Colonic mucosa (tissue), 4 donors: Measurements from ENCODE around the gene MSL3. TPM values are rescaled to one million over a fixed set of nuclear protein-coding genes. Genes with fewer than 3 reads are reported as not detected.

Experiments
- DNase-seq: peaks from one replicate; pipeline ENCODE4 v3.0.0-alpha.2; 2020
- H3K27ac ChIP-seq: fragments of 200-600 bp; one replicate; pipeline ENCODE4 v1.8.0; 2021
- H3K27me3 ChIP-seq: fragments of 200-600 bp; one replicate; pipeline ENCODE4 v1.8.0; 2021
- H3K36me3 ChIP-seq: fragments of 200-600 bp; one replicate; pipeline ENCODE4 v1.8.0; 2021
- H3K4me1 ChIP-seq: fragments of 200-600 bp; one replicate; pipeline ENCODE4 v1.8.0; 2021; ENCODE audit warnings: mild to moderate bottlenecking
- H3K4me3 ChIP-seq: fragments of 200-600 bp; one replicate; pipeline ENCODE4 v1.8.0; 2021
- H3K9ac ChIP-seq, 2 donors: one replicate each; pipeline ENCODE4 v1.7.0; 2013; ENCODE audit warnings: control low read depth in 2 of 2, low read depth in 2 of 2, low read length in 2 of 2
- H3K9me3 ChIP-seq: fragments of 200-600 bp; one replicate; pipeline ENCODE4 v1.8.0; 2021
- CTCF ChIP-seq: fragments of 200-600 bp; IDR thresholded peaks from one replicate; pipeline ENCODE4 v1.8.0; 2022; ENCODE audit warnings: antibody characterized with exemption, mild to moderate bottlenecking
- intact Hi-C: fragments of 100-400 bp; cut with DNase I; formaldehyde crosslinking; loops from one replicate; pipeline ENCODE4 v1.14.1; 2022
- total RNA-seq, 2 donors: library from RNA; stranded (reverse); fragmentation: NEBNext Ultra II Directional in 1 of 2; extraction: Animal tissue kit (Norgen Biotek cat#: 25700) in 1 of 2; gene quantifications; one replicate each; pipeline ENCODE4 v1.2.1, GENCODE V29; 2021
- donor health status: healthy.
- donor health status: DM: no; HTN: no; CAD: no.
- donor health status: DM: no; HTN: no; CAD: no.

MSL3 gene
- total RNA-seq, 2 donors from 2014 or later: 15.3 to 16.5 TPM

DNA sequence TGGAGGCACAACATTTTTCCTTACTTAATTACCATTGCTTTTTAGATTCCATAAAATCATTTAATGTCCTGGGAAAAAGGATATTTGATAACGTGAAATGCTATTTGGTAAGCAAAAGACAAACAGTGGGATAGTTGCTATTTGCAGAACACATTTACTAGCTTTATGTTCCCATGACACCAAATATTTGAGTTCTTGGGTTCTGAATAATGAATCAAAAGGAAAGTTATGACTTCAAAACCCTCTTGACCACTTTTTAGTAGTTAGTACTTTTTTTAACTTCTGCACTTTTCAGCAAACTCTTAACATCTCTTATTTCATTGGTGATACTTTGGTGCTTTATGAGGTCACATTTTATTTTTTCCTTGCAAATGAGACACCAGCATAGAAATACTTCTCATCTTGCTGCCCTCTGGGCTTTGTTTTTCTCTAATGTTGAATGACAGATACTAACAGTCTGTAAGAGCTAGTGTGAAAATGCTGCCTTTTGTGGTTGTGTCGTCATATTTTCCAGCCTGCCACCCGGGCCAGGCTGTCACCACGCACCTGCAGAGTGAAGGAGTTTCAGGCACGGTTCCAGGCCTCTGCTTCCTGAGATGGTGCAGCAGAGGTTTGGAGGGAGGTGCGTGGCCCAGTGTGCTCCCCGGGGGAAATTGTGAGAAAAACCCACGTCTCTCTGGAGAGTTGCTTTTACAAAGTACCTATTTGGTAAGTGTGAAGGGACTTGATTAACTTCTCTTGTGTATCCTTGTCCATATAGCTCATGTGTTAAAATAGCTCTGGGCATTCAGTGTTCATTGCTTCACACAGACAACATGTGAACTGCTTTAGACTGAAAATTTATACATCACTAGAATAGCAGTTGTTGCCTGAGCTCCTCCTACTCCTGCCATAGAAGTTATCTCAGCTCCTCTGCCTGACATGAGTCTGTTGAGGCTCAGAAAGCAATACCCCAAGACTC, 34.7 kb downstream of the MSL3 start:
- H3K9ac ChIP-seq: no peak overlapping the region
- H3K9me3 ChIP-seq: no peaks in the 10 kb centered on the region
- H3K36me3 ChIP-seq: no peaks in the 10 kb centered on the region
- H3K4me1 ChIP-seq: no peaks in the 10 kb centered on the region
- TF ChIP-seq CTCF: no peak
- H3K4me3 ChIP-seq: no peak overlapping the region
- intact Hi-C loops: no loop called here
- DNase-seq: no peak
- no peak overlapping the region for H3K27ac ChIP-seq
- no peaks in the 10 kb centered on the region for H3K27me3 ChIP-seq

DNA sequence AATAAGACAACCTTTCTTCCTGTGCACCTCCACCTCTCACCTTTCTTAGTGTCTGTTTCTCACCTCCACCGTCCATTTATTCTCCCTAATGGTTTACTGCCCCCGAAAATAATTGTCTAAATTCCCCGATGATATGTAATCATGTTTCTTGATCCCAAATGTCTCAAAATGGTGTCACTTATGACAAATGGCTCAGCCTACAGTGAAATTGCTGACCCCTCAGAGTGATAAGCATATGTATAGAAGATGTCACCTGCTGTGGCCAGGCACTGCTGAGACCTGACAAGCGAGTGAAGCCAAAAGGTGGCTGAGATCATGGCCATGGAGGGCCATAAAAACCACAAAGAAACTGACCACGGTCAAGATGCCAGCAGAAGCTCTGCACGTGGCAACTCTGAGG, 35.7 kb downstream of the MSL3 start:
- TF ChIP-seq CTCF: no peak
- no peaks in the 10 kb centered on the region for H3K36me3 ChIP-seq
- no peak overlapping the region for H3K9ac ChIP-seq
- H3K27ac ChIP-seq: no peak overlapping the region
- H3K27me3 ChIP-seq: no peaks in the 10 kb centered on the region
- H3K4me1 ChIP-seq: no peaks in the 10 kb centered on the region
- DNase-seq: no peak
- no peaks in the 10 kb centered on the region for H3K9me3 ChIP-seq
- H3K4me3 ChIP-seq: no peak overlapping the region
- intact Hi-C loops: no loop called here

- Histone ChIP-seq H3K27ac (no peak overlapping the region), H3K4me1 (no peaks in the 10 kb centered on the region), H3K36me3 (no peaks in the 10 kb centered on the region), H3K9me3 (no peaks in the 10 kb centered on the region), H3K27me3 (no peaks in the 10 kb centered on the region), H3K4me3 (no peak overlapping the region), H3K9ac (no peak overlapping the region)
- intact Hi-C loops: no loop called here
- no peak for TF ChIP-seq CTCF
- no peak for DNase-seq
Measured at GRCh38 chrX:11813341-11813740, 55.3 kb downstream of the MSL3 start.

Other genes starting within 250 kb of the MSL3 start
- gene ARHGAP6, start 92.3 kb upstream of the MSL3 start, total RNA-seq: 1 to 10 TPM; 1.1 to 5.0 TPM